SK-N-SH treated with all-trans-retinoic acid at 6 μM for 48 hours (cell line): ENCODE results near the gene HOMER1.

ENCODE experiments used
- ARNTL ChIP-seq: fragments of 450-650 bp; formaldehyde crosslinking; IDR thresholded peaks from 2 replicates; pipeline ENCODE4 v1.5.0; 2020; ENCODE audit warnings: low read depth, mild to moderate bottlenecking, moderate library complexity, borderline replicate concordance
- CREB5 ChIP-seq: fragments of 250-450 bp; sonication (Bioruptor Pico); IDR thresholded peaks from 2 replicates; pipeline ENCODE4 v1.5.1; 2020; ENCODE audit warnings: low read depth, mild to moderate bottlenecking, moderate library complexity
- CSRNP3 ChIP-seq: fragments of 250-450 bp; sonication (Bioruptor Pico); IDR thresholded peaks from 2 replicates; pipeline ENCODE4 v1.5.1; 2021; ENCODE audit warnings: mild to moderate bottlenecking, moderate library complexity
- ISL1 ChIP-seq: fragments of 250-450 bp; sonication (Bioruptor Pico); IDR thresholded peaks from 2 replicates; pipeline ENCODE4 v2.1.2; 2022; ENCODE audit warnings: mild to moderate bottlenecking, moderate library complexity
- PATZ1 ChIP-seq: fragments of 250-450 bp; sonication (Bioruptor Pico); IDR thresholded peaks from 2 replicates; pipeline ENCODE4 v1.8.0; 2020; ENCODE audit warnings: mild to moderate bottlenecking, moderate library complexity, borderline replicate concordance
- RARB ChIP-seq: fragments of 250-450 bp; sonication (Bioruptor Pico); IDR thresholded peaks from 2 replicates; pipeline ENCODE4 v1.8.0; 2021; ENCODE audit warnings: mild to moderate bottlenecking, moderate library complexity
- TOX ChIP-seq: fragments of 250-450 bp; sonication (Bioruptor Pico); IDR thresholded peaks from 2 replicates; pipeline ENCODE4 v1.8.0; 2021; ENCODE audit warnings: mild to moderate bottlenecking, moderate library complexity, borderline replicate concordance
- ZNF70 ChIP-seq: fragments of 450-650 bp; formaldehyde crosslinking; IDR thresholded peaks from 2 replicates; pipeline ENCODE4 v1.5.0; 2020; ENCODE audit warnings: mild to moderate bottlenecking, moderate library complexity

GRCh38 chr5:79526493-79526892, 12.6 kb upstream of the HOMER1 start:
- no peak for TF ChIP-seq RARB (CRISPR knock-in tag)
- no peak for TF ChIP-seq ARNTL (CRISPR knock-in tag)
- TF ChIP-seq TOX, result no peak
- no peak for TF ChIP-seq ZNF70 (CRISPR knock-in tag)
- no peak for TF ChIP-seq ISL1
- TF ChIP-seq CREB5 (CRISPR knock-in tag), result no peak
- TF ChIP-seq PATZ1 (CRISPR knock-in tag), result no peak
- TF ChIP-seq CSRNP3, result no peak
